K562 (cell line): ENCODE measurements around the gene FAM171A2. TPM values are rescaled to one million over a fixed set of nuclear protein-coding genes. Genes with fewer than 3 reads are reported as not detected.

Experiments
- BRF2 ChIP-seq: IDR thresholded peaks from 3 replicates; pipeline ENCODE4 v1.6.1; 2011; ENCODE audit warnings: borderline replicate concordance, mild to moderate bottlenecking; ENCODE audit not compliant: insufficient read length, insufficient read depth
- CGGBP1 ChIP-seq: fragments of 250-450 bp; sonication (Bioruptor Pico); IDR thresholded peaks from 2 replicates; pipeline ENCODE4 v1.9.0; 2021; ENCODE audit warnings: mild to moderate bottlenecking
- FOXJ2 ChIP-seq: fragments of 200-800 bp; sonication (Bioruptor generic); IDR thresholded peaks from 2 replicates; pipeline ENCODE4 v1.6.1; 2016; ENCODE audit warnings: missing genetic modification characterization, missing compliant biosample characterization
- FOXJ3 ChIP-seq: sonication (generic); formaldehyde crosslinking; IDR thresholded peaks from 2 replicates; pipeline ENCODE4 v1.4.0; 2020; ENCODE audit warnings: mild to moderate bottlenecking, missing genetic modification reagents
- GMEB1 ChIP-seq: fragments of 250-450 bp; sonication (Bioruptor Pico); IDR thresholded peaks from 2 replicates; pipeline ENCODE4 v1.4.0; 2020; ENCODE audit warnings: mild to moderate bottlenecking
- HDGF ChIP-seq: fragments of 450-650 bp; IDR thresholded peaks from 2 replicates; pipeline ENCODE4 v1.6.1; 2016
- JUNB ChIP-seq: fragments of 450-650 bp; formaldehyde crosslinking; conservative IDR thresholded peaks from 2 replicates; pipeline ENCODE4 v1.4.0; 2020; ENCODE audit warnings: mild to moderate bottlenecking
- MCM7 ChIP-seq, 2 experiments: fragments of 450-650 bp; IDR thresholded peaks; 2 replicates each; pipeline ENCODE4 v1.6.1; 2016 to 2018
- MEF2D ChIP-seq: conservative IDR thresholded peaks from 2 replicates; pipeline ENCODE4 v1.6.1; 2016; ENCODE audit warnings: low read depth, missing genetic modification characterization, missing compliant biosample characterization
- MIER1 ChIP-seq: fragments of 450-650 bp; IDR thresholded peaks from 2 replicates; pipeline ENCODE4 v1.6.1; 2016; ENCODE audit warnings: antibody characterized with exemption, mild to moderate bottlenecking, low read depth
- POLR2B ChIP-seq: fragments of 450-650 bp; IDR thresholded peaks from 2 replicates; pipeline ENCODE4 v1.6.1; 2018; ENCODE audit warnings: low read depth; ENCODE audit not compliant: partially characterized antibody
- SUPT5H ChIP-seq: fragments of 450-650 bp; IDR thresholded peaks from 2 replicates; pipeline ENCODE4 v1.6.1; 2016
- TAL1 ChIP-seq: fragments of 450-650 bp; IDR thresholded peaks from 2 replicates; pipeline ENCODE4 v1.6.1; 2016; ENCODE audit warnings: mild to moderate bottlenecking
- THRAP3 ChIP-seq: fragments of 450-650 bp; IDR thresholded peaks from 2 replicates; pipeline ENCODE4 v1.6.1; 2016; ENCODE audit warnings: mild to moderate bottlenecking, inconsistent platforms, borderline replicate concordance
- TOE1 ChIP-seq, 2 experiments: fragments of 450-650 bp in 1 of 2; sonication (generic) in 1 of 2; formaldehyde crosslinking in 1 of 2; IDR thresholded peaks; 2 replicates each; pipeline versions ENCODE4 v1.7.1 to v1.8.0; 2016 to 2022; ENCODE audit warnings: borderline replicate concordance in 2 of 2, mild to moderate bottlenecking in 2 of 2, antibody characterized with exemption in 1 of 2, inconsistent platforms in 1 of 2, low read depth in 1 of 2, missing genetic modification reagents in 1 of 2, moderate library complexity in 1 of 2
- TSC22D4 ChIP-seq: fragments of 450-650 bp; IDR thresholded peaks from 2 replicates; pipeline ENCODE4 v1.6.1; 2016; ENCODE audit warnings: missing genetic modification characterization, missing biosample characterization, control low read depth
- ZBTB11 ChIP-seq, 3 experiments: fragments of 200-800 bp in 1 of 3; fragments of 250-450 bp in 1 of 3; fragments of 450-650 bp in 1 of 3; sonication (Bioruptor Pico) in 1 of 3; sonication (Bioruptor generic) in 1 of 3; formaldehyde crosslinking in 1 of 3; IDR thresholded peaks; 2 replicates each; pipeline versions ENCODE4 v1.6.1 to v1.8.0; 2016 to 2022; ENCODE audit warnings: mild to moderate bottlenecking in 2 of 3, missing genetic modification characterization in 2 of 3, missing compliant biosample characterization in 1 of 3, moderate library complexity in 1 of 3
- ZBTB43 ChIP-seq: sonication (generic); formaldehyde crosslinking; IDR thresholded peaks from 2 replicates; pipeline ENCODE4 v1.8.0; 2023; ENCODE audit warnings: mild to moderate bottlenecking, missing genetic modification reagents
- ZKSCAN1 ChIP-seq: fragments of 150-350 bp; IDR thresholded peaks from 2 replicates; pipeline ENCODE4 v1.6.1; 2016; ENCODE audit warnings: low read depth, low read length
- ZNF121 ChIP-seq: sonication (generic); formaldehyde crosslinking; conservative IDR thresholded peaks from 2 replicates; pipeline ENCODE4 v1.8.0; 2022; ENCODE audit warnings: missing genetic modification reagents
- ZNF3 ChIP-seq: fragments of 250-450 bp; sonication (Bioruptor Pico); IDR thresholded peaks from 2 replicates; pipeline ENCODE4 v1.5.0; 2021; ENCODE audit warnings: mild to moderate bottlenecking, moderate library complexity
- polyA plus RNA-seq, 8 experiments: library from polyadenylated mRNA; depleted of rRNA in 4 of 8; stranded (reverse) in 5 of 8; unstranded in 3 of 8; fragments of >200 nt; fragmentation: Nextera tagmentation in 2 of 8; fragmentation: Illumina TruSeq in 1 of 8; extraction: Ambion mirVana in 2 of 8; extraction: Trizol in 1 of 8; gene quantifications; 2 replicates each; pipeline versions ENCODE4 v1.2.1 to v1.2.3, GENCODE V29; 2011 to 2014; ENCODE audit warnings: inconsistent platforms in 1 of 8, missing spikeins in 1 of 8
- total RNA-seq, 7 experiments: library from RNA; depleted of rRNA in 6 of 7; stranded (reverse); fragments of >200 nt in 6 of 7; fragmentation: Illumina TruSeq in 2 of 7; extraction: Trizol in 2 of 7; gene quantifications; 2 replicates each; pipeline versions ENCODE4 v1.2.1 to v1.2.3, GENCODE V29; 2011 to 2021; ENCODE audit warnings: low replicate concordance in 1 of 7

Gene FAM171A2
- total and polyA plus RNA-seq, 9 of the 15 experiments (the other 6 are each of a cell fraction or from before 2014, with no cell fraction given), result 0.10 to 10.2 (median 2.0) TPM; not detected in 1

- TF ChIP-seq ZBTB11 (CRISPR knock-in tag; IDR thresholded peaks at IDR 0.05) (peak in 1 of 3 experiments; percentile 12; a peak in 2 of 6 replicates), BRF2 (no peak), FOXJ3 (CRISPR knock-in tag) (no peak), TAL1 (no peak), ZBTB43 (CRISPR knock-in tag) (no peak), THRAP3 (no peak), TOE1 (IDR thresholded peaks at IDR 0.05; ENCODE audit: borderline replicate concordance) (no peak), TOE1 (CRISPR knock-in tag; IDR thresholded peaks at IDR 0.05; ENCODE audit: borderline replicate concordance, low read depth) (no peak), MEF2D (tag) (0 out of 2 replicates have a peak, but pooled peaks have one; percentile 5), ZNF121 (CRISPR knock-in tag) (no peak), ZNF3 (no peak), MIER1 (no peak), MCM7 (IDR thresholded peaks at IDR 0.05) (no peak), GMEB1 (CRISPR knock-in tag) (no peak), HDGF (no peak), SUPT5H (no peak), TSC22D4 (tag) (no peak), FOXJ2 (tag) (no peak), ZKSCAN1 (no peak), CGGBP1 (CRISPR knock-in tag) (no peak), POLR2B (no peak), JUNB (CRISPR knock-in tag) (no peak)
Observed at GRCh38 chr17:44390250-44390870, 26.7 kb upstream of the FAM171A2 start (continued).
